IPS-18c (cell line): Measurements from ENCODE around the gene TNFSF8.

Experiments
- H3K4me3 ChIP-seq: 2 replicates; pipeline ENCODE4 v1.7.0; 2013; ENCODE audit warnings: low read depth, mild to moderate bottlenecking, low read length, moderate library complexity; ENCODE audit not compliant: insufficient read depth
- H3K9me3 ChIP-seq: one replicate; pipeline ENCODE4 v1.6.1; 2013; ENCODE audit warnings: mild to moderate bottlenecking, low read length, moderate library complexity; ENCODE audit not compliant: control insufficient read depth, insufficient read depth

TNFSF8 gene

GRCh38 chr9:114861273-114861672 lies 69.1 kb downstream of the TNFSF8 start:
- Histone ChIP-seq H3K9me3 (no peaks in the 10 kb centered on the region), H3K4me3 (no peak overlapping the region)

GRCh38 chr9:114860187-114860586 lies 70.2 kb downstream of the TNFSF8 start:
- H3K4me3 ChIP-seq: no peak overlapping the region
- H3K9me3 ChIP-seq: no peaks in the 10 kb centered on the region

- peaks cover 3% of the 10 kb centered on the region for H3K9me3 ChIP-seq
- H3K4me3 ChIP-seq: no peak overlapping the region
These were observed 73.5 kb downstream of the TNFSF8 start for GRCh38 chr9:114856942-114857315.

- H3K9me3 ChIP-seq: peaks cover 3% of the 10 kb centered on the region
- H3K4me3 ChIP-seq: no peak overlapping the region
These were observed 74.0 kb downstream of the TNFSF8 start for GRCh38 chr9:114856215-114856941.

GRCh38 chr9:114855488-114855887 lies 74.9 kb downstream of the TNFSF8 start:
- H3K9me3 ChIP-seq: peaks cover 3% of the 10 kb centered on the region
- no peak overlapping the region for H3K4me3 ChIP-seq

- H3K9me3 ChIP-seq: peaks cover 3% of the 10 kb centered on the region
- no peak overlapping the region for H3K4me3 ChIP-seq
These were observed 75.5 kb downstream of the TNFSF8 start for GRCh38 chr9:114854736-114855355.

- peaks cover 3% of the 10 kb centered on the region for H3K9me3 ChIP-seq
These were observed 77.1 kb downstream of the TNFSF8 start for GRCh38 chr9:114853071-114853855.

GRCh38 chr9:114852050-114852594 lies 78.3 kb downstream of the TNFSF8 start:
- Histone ChIP-seq H3K4me3 (no peak overlapping the region), H3K9me3 (peaks cover 3% of the 10 kb centered on the region)

More at GRCh38 chr9:114853071-114853855, 77.1 kb downstream of the TNFSF8 start:
- H3K4me3 ChIP-seq: no peak overlapping the region

GRCh38 chr9:114851306-114851705 lies 79.1 kb downstream of the TNFSF8 start:
- Histone ChIP-seq H3K4me3 (no peak overlapping the region), H3K9me3 (peaks cover 3% of the 10 kb centered on the region)
